ENCODE data around the gene TMEFF2. TPM values are rescaled to one million over a fixed set of nuclear protein-coding genes. Genes with fewer than 3 reads are reported as not detected.

The TMEFF2 gene
- total RNA-seq, 1 donor from 2014 or later, result 0.41 TPM

- Histone ChIP-seq H2AFZ (ENCODE audit: low read depth, low read length) (no peak overlapping the region), H3K27ac (ENCODE audit: low read depth, low read length) (no peak overlapping the region), H3K79me2 (ENCODE audit: insufficient read depth, low read length) (no peaks in the 10 kb centered on the region), H3K9ac (ENCODE audit: low read length) (no peak overlapping the region), H3K36me3 (ENCODE audit: insufficient read depth, low read length) (no peaks in the 10 kb centered on the region), H3K9me3 (ENCODE audit: insufficient read depth, low read depth, low read length) (no peaks in the 10 kb centered on the region), H3K4me1 (ENCODE audit: insufficient read depth, low read length) (no peaks in the 10 kb centered on the region), H3K4me2 (ENCODE audit: low read length) (no peak overlapping the region), H3K4me3 (ENCODE audit: insufficient read depth, low read depth, low read length) (no peak overlapping the region), H3K27me3 (ENCODE audit: insufficient read depth, low read length) (no peaks in the 10 kb centered on the region), H4K20me1 (ENCODE audit: insufficient read depth, low read length) (no peaks in the 10 kb centered on the region)
- H3K4me1 Mint-ChIP-seq (ENCODE audit: low read depth, unreplicated experiment), result no peaks in the 10 kb centered on the region
- H3K36me3 Mint-ChIP-seq (ENCODE audit: low read depth, unreplicated experiment), result no peaks in the 10 kb centered on the region
- H3K9me3 Mint-ChIP-seq (ENCODE audit: unreplicated experiment), result no peaks in the 10 kb centered on the region
- TF ChIP-seq CTCF (IDR thresholded peaks at IDR 0.05; ENCODE audit: insufficient read depth, low read depth, low read length), result no peak
- no peak for TF ChIP-seq EZH2 (IDR thresholded peaks at IDR 0.05; ENCODE audit: insufficient read depth, low read length)
- H3K4me3 Mint-ChIP-seq (ENCODE audit: unreplicated experiment), result no peak overlapping the region
- no peak overlapping the region for H3K27ac Mint-ChIP-seq (ENCODE audit: unreplicated experiment)
- no peak for FAIRE-seq
- DNase-seq (ENCODE audit: low read depth), result no peak
- H3K27me3 Mint-ChIP-seq (ENCODE audit: low read depth, unreplicated experiment), result no peaks in the 10 kb centered on the region
Measured at GRCh38 chr2:192000196-192000980, 194.3 kb downstream of the TMEFF2 start.

- Mint-ChIP-seq H3K36me3 (ENCODE audit: low read depth, unreplicated experiment) (no peaks in the 10 kb centered on the region), H3K27ac (ENCODE audit: unreplicated experiment) (no peak overlapping the region), H3K4me3 (ENCODE audit: unreplicated experiment) (no peak overlapping the region), H3K4me1 (ENCODE audit: low read depth, unreplicated experiment) (peaks cover 4% of the 10 kb centered on the region), H3K27me3 (ENCODE audit: low read depth, unreplicated experiment) (no peaks in the 10 kb centered on the region), H3K9me3 (ENCODE audit: unreplicated experiment) (no peaks in the 10 kb centered on the region)
- no peaks in the 10 kb centered on the region for H3K79me2 ChIP-seq (ENCODE audit: insufficient read depth, low read length)
- no peak for FAIRE-seq
- no peaks in the 10 kb centered on the region for H3K4me1 ChIP-seq (ENCODE audit: insufficient read depth, low read length)
- TF ChIP-seq CTCF (IDR thresholded peaks at IDR 0.05; ENCODE audit: insufficient read depth, low read depth, low read length) (no peak), EZH2 (IDR thresholded peaks at IDR 0.05; ENCODE audit: insufficient read depth, low read length) (no peak)
- H3K36me3 ChIP-seq (ENCODE audit: insufficient read depth, low read length), result no peaks in the 10 kb centered on the region
- no peak for DNase-seq (ENCODE audit: low read depth)
- no peak overlapping the region for H3K4me3 ChIP-seq (ENCODE audit: insufficient read depth, low read depth, low read length)
- no peaks in the 10 kb centered on the region for H3K27me3 ChIP-seq (ENCODE audit: insufficient read depth, low read length)
- H3K27ac ChIP-seq (ENCODE audit: low read depth, low read length), result no peak overlapping the region
- no peak overlapping the region for H2AFZ ChIP-seq (ENCODE audit: low read depth, low read length)
- H3K4me2 ChIP-seq (ENCODE audit: low read length), result no peak overlapping the region
- H3K9ac ChIP-seq (ENCODE audit: low read length), result no peak overlapping the region
- H4K20me1 ChIP-seq (ENCODE audit: insufficient read depth, low read length), result no peaks in the 10 kb centered on the region
- H3K9me3 ChIP-seq (ENCODE audit: insufficient read depth, low read depth, low read length), result no peaks in the 10 kb centered on the region
Measured at GRCh38 chr2:191999101-191999841, 195.5 kb downstream of the TMEFF2 start.
